ENCODE results near the gene BMPER. TPM values are rescaled to one million over a fixed set of nuclear protein-coding genes. Genes with fewer than 3 reads are reported as not detected.

Gene BMPER
- total RNA-seq, 2 experiments from 2014 or later = not detected

GRCh38 chr7:33998476-33998875 is 93.1 kb downstream of the BMPER start:
- DNase-seq (no peak), ATAC-seq (ENCODE audit: poor library complexity) (no peak)
- TF ChIP-seq, protein P1, sequence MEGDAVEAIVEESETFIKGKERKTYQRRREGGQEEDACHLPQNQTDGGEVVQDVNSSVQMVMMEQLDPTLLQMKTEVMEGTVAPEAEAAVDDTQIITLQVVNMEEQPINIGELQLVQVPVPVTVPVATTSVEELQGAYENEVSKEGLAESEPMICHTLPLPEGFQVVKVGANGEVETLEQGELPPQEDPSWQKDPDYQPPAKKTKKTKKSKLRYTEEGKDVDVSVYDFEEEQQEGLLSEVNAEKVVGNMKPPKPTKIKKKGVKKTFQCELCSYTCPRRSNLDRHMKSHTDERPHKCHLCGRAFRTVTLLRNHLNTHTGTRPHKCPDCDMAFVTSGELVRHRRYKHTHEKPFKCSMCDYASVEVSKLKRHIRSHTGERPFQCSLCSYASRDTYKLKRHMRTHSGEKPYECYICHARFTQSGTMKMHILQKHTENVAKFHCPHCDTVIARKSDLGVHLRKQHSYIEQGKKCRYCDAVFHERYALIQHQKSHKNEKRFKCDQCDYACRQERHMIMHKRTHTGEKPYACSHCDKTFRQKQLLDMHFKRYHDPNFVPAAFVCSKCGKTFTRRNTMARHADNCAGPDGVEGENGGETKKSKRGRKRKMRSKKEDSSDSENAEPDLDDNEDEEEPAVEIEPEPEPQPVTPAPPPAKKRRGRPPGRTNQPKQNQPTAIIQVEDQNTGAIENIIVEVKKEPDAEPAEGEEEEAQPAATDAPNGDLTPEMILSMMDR (IDR thresholded peaks at IDR 0.05) = no peak
- H3K27me3 ChIP-seq (ENCODE audit: control insufficient read depth in 1 of 2, insufficient read depth in 2 of 2, low read length in 2 of 2) = no peaks in the 10 kb centered on the region
- H3K36me3 ChIP-seq (ENCODE audit: insufficient read depth, low read length) = no peaks in the 10 kb centered on the region
- ChIA-PET CTCF (no interaction called here), POLR2A (no interaction called here)
- Mint-ChIP-seq H3K9me3 (no peaks in the 10 kb centered on the region), H3K4me1 (ENCODE audit: low read depth) (no peaks in the 10 kb centered on the region), H3K4me3 (no peak overlapping the region), H3K27ac (no peak overlapping the region), H3K27me3 (no peaks in the 10 kb centered on the region), H3K36me3 (ENCODE audit: low read depth) (no peaks in the 10 kb centered on the region)
- H3K4me3 ChIP-seq (ENCODE audit: low read length) = no peak overlapping the region
- peaks cover 0 to 4% of the 10 kb centered on the region in 2 experiments for H3K9me3 ChIP-seq (ENCODE audit: control insufficient read depth in 1 of 2, insufficient read depth in 1 of 2, low read length in 2 of 2)
- no peak overlapping the region for H3K27ac ChIP-seq (ENCODE audit: low read depth in 1 of 2, low read length in 2 of 2)
- intact Hi-C loops (cut with DNase I, micrococcal nuclease) = no loop called here
- H3K4me1 ChIP-seq (ENCODE audit: insufficient read depth, low read length) = no peaks in the 10 kb centered on the region

DNA sequence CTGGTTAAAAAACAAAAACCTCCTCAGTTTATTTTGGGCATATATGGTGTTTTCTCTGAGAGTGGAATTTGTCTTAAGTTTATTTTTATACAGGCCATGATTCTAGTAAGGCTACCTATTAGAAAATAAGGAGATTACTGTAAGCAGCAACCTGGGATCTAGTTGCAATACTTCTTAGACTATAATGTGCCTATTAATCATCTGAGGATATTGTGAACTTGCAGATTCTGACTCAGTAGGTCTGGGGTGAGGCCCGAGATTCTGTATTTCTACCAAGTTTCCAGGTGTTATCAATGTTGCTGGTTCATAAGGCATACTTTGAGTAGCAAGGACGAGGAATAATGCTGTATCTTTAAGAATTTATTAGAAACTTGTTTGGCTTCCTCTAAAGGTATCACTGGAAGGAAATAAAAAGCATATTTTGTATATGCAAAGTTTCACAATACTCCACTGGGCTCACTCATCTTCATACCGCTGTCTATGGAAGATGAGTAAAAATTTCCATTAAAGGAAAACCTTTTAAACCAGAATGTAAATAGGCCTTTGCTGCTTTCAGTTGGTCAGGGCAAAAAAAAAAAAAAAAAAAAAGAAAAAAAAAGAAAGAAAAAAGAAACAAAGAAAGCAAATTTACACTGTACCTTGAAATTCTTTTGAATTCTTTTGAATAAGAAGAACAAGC is 105.8 kb downstream of the BMPER start:
- no peaks in the 10 kb centered on the region for H3K4me1 ChIP-seq (ENCODE audit: insufficient read depth, low read length)
- Mint-ChIP-seq H3K9me3 (no peaks in the 10 kb centered on the region), H3K4me1 (ENCODE audit: low read depth) (no peaks in the 10 kb centered on the region), H3K4me3 (no peak overlapping the region), H3K36me3 (ENCODE audit: low read depth) (no peaks in the 10 kb centered on the region), H3K27me3 (peaks cover 13% of the 10 kb centered on the region), H3K27ac (no peak overlapping the region)
- TF ChIP-seq, protein P1 (IDR thresholded peaks at IDR 0.05) = no peak
- no peak overlapping the region for H3K27ac ChIP-seq (ENCODE audit: low read depth in 1 of 2, low read length in 2 of 2)
- H3K4me3 ChIP-seq (ENCODE audit: low read length) = no peak overlapping the region
- ATAC-seq (ENCODE audit: poor library complexity) (no peak), DNase-seq (no peak)
- ChIA-PET CTCF (no interaction called here), POLR2A (no interaction called here)
- no peaks in the 10 kb centered on the region for H3K9me3 ChIP-seq (ENCODE audit: control insufficient read depth in 1 of 2, insufficient read depth in 1 of 2, low read length in 2 of 2)
- no peaks in the 10 kb centered on the region for H3K27me3 ChIP-seq (ENCODE audit: control insufficient read depth in 1 of 2, insufficient read depth in 2 of 2, low read length in 2 of 2)
- intact Hi-C loops (cut with DNase I, micrococcal nuclease) = no loop called here
- H3K36me3 ChIP-seq (ENCODE audit: insufficient read depth, low read length) = no peaks in the 10 kb centered on the region

DNA sequence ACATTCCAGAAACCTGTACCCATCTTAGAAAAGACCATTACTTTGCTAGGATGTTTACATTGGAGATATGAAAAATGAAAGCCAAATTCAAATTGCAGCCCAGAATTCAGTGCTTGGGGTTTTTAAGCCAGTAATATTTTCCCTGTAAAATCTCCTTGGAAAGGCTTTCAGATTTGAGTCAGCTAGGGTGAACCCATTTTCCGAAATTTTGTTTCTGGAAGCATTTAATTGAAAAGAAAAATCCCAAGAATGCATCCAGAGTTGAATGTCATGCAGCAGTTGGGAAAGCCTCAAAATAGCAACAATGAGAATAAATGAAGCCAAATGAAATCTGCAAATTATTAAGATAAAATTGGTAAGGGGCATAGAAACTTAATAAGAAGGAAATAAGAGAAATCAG is 106.4 kb downstream of the BMPER start:
- H3K4me1 ChIP-seq (ENCODE audit: insufficient read depth, low read length) = no peaks in the 10 kb centered on the region
- intact Hi-C loops (cut with DNase I, micrococcal nuclease) = no loop called here
- H3K36me3 ChIP-seq (ENCODE audit: insufficient read depth, low read length) = no peaks in the 10 kb centered on the region
- Mint-ChIP-seq H3K27ac (no peak overlapping the region), H3K4me3 (no peak overlapping the region), H3K27me3 (peaks cover 13% of the 10 kb centered on the region), H3K36me3 (ENCODE audit: low read depth) (no peaks in the 10 kb centered on the region), H3K9me3 (no peaks in the 10 kb centered on the region), H3K4me1 (ENCODE audit: low read depth) (no peaks in the 10 kb centered on the region)
- H3K4me3 ChIP-seq (ENCODE audit: low read length) = no peak overlapping the region
- POLR2A ChIA-PET = no interaction called here
- no peak for ATAC-seq (ENCODE audit: poor library complexity)
- CTCF ChIA-PET = no interaction called here
- TF ChIP-seq, protein P1 (IDR thresholded peaks at IDR 0.05) = no peak
- no peaks in the 10 kb centered on the region for H3K27me3 ChIP-seq (ENCODE audit: control insufficient read depth in 1 of 2, insufficient read depth in 2 of 2, low read length in 2 of 2)
- H3K27ac ChIP-seq (ENCODE audit: low read depth in 1 of 2, low read length in 2 of 2) = no peak overlapping the region
- H3K9me3 ChIP-seq (ENCODE audit: control insufficient read depth in 1 of 2, insufficient read depth in 1 of 2, low read length in 2 of 2) = no peaks in the 10 kb centered on the region
- DNase-seq = no peak
